Stomach (tissue), 9 donors: ENCODE results near the gene CTCF. TPM values are rescaled to one million over a fixed set of nuclear protein-coding genes. Genes with fewer than 3 reads are reported as not detected.

Experiments
- DNase-seq, 2 donors: peaks; one replicate each; pipeline versions ENCODE4 v3.0.0 to v3.0.0-alpha.2; 2013 to 2019
- H3K27ac ChIP-seq, 5 donors: fragments of 200-600 bp in 4 of 5; sonication (generic) in 4 of 5; one replicate each; pipeline ENCODE4 v1.5.1; 2013 to 2019; ENCODE audit warnings: mild to moderate bottlenecking in 1 of 5, moderate library complexity in 1 of 5
- H3K27me3 ChIP-seq, 3 donors: fragments of 200-600 bp; sonication (generic); one replicate each; pipeline ENCODE4 v1.5.1; 2017 to 2019; ENCODE audit warnings: mixed run types in 1 of 3
- H3K36me3 ChIP-seq, 4 donors: fragments of 200-600 bp; sonication (generic); 1 replicate in 3 of 4; 2 replicates in 1 of 4; pipeline ENCODE4 v1.5.1; 2016 to 2019
- H3K4me1 ChIP-seq, 4 donors: fragments of 200-600 bp; sonication (generic); one replicate each; pipeline ENCODE4 v1.5.1; 2016 to 2019
- H3K4me3 ChIP-seq, 4 donors: fragments of 200-600 bp; sonication (generic) in 3 of 4; one replicate each; pipeline ENCODE4 v1.5.1; 2016 to 2019; ENCODE audit warnings: mild to moderate bottlenecking in 1 of 4
- H3K9me3 ChIP-seq, 4 donors: fragments of 200-600 bp; sonication (generic); one replicate each; pipeline ENCODE4 v1.5.1; 2016 to 2019
- CTCF ChIP-seq, 7 experiments: fragments of 450-650 bp in 4 of 7; fragments of 200-600 bp in 3 of 7; sonication (generic) in 3 of 7; IDR thresholded peaks; one replicate each; pipeline ENCODE4 v1.5.1; 2016 to 2019; ENCODE audit warnings: antibody characterized with exemption in 7 of 7, control low read depth in 2 of 7, mild to moderate bottlenecking in 1 of 7
- EP300 ChIP-seq: sonication (generic); formaldehyde crosslinking; IDR thresholded peaks from one replicate; pipeline ENCODE4 v1.6.1; 2017; ENCODE audit warnings: antibody characterized with exemption
- POLR2A ChIP-seq, 4 donors: fragments of 450-650 bp; IDR thresholded peaks; one replicate each; pipeline ENCODE4 v1.6.1; 2016; ENCODE audit warnings: antibody characterized with exemption in 4 of 4, control low read depth in 2 of 4, mild to moderate bottlenecking in 1 of 4, moderate library complexity in 1 of 4
- POLR2AphosphoS5 ChIP-seq, 3 donors: sonication (generic); formaldehyde crosslinking; IDR thresholded peaks; one replicate each; pipeline ENCODE4 v1.6.1; 2016; ENCODE audit warnings: antibody characterized with exemption in 3 of 3
- WGBS, 5 donors: extraction: QIAGEN DNeasy Blood & Tissue Kit in 3 of 5; methylation state at CpG; one replicate each; pipeline versions ENCODE4 v1.1.5 to v1.1.7; 2013 to 2018; 5-methylcytosine and 5-hydroxymethylcytosine counted together
- intact Hi-C: fragments of 100-400 bp; cut with DNase I; formaldehyde crosslinking; loops from one replicate; pipeline ENCODE4 v1.15.1; 2023; ENCODE audit warnings: low total_unique reads
- polyA plus RNA-seq, 3 donors: library from polyadenylated mRNA; stranded (reverse); fragments of 200-250 nt; gene quantifications; one replicate each; pipeline ENCODE4 v1.2.3, GENCODE V29; 2013
- total RNA-seq, 5 donors: library from RNA; depleted of rRNA; stranded (reverse); fragments of >200 nt; gene quantifications; one replicate each; pipeline versions ENCODE4 v1.1.0 to v1.2.3, GENCODE V29; 2014 to 2016
- donor health status: healthy with polysubstance abuse.
- donor health status: Bipolar disorder and iron deficiency.
- donor health status: healthy.

Gene CTCF
- total and polyA plus RNA-seq, 8 donors = 15.0 to 47.3 (median 33.4) TPM

- peak overlapping the region; percentile 84 to 96 (median 90) for H3K4me3 ChIP-seq
Measured at GRCh38 chr16:67667817-67668494, 105.6 kb downstream of the CTCF start.

GRCh38 chr16:67668495-67669157 lies 106.3 kb downstream of the CTCF start:
- H3K36me3 ChIP-seq = peaks cover 0 to 12% (median 3%) of the 10 kb centered on the region in 4 donors
- peak in 1 of 2 donors; percentile 9 for DNase-seq
- TF ChIP-seq EP300 (no peak), POLR2A (IDR thresholded peaks at IDR 0.05) (no peak), POLR2AphosphoS5 (IDR thresholded peaks at IDR 0.05) (no peak), CTCF (IDR thresholded peaks at IDR 0.05) (no peak)
- WGBS, 5 donors = 80 to 94% (median 86%) methylated on average over 6 of the region's 6 CpGs
- intact Hi-C loops = no loop called here
- no peak overlapping the region for H3K4me3 ChIP-seq
- H3K4me1 ChIP-seq = peaks cover 33 to 55% (median 50%) of the 10 kb centered on the region in 4 donors
- H3K27ac ChIP-seq = peak overlapping the region in 3 of 5 donors; percentile 87 to 93 (median 88)
- H3K9me3 ChIP-seq = no peaks in the 10 kb centered on the region
- H3K27me3 ChIP-seq = no peaks in the 10 kb centered on the region

More at GRCh38 chr16:67667817-67668494, 105.6 kb downstream of the CTCF start:
- WGBS, 5 donors = 9 to 20% (median 17%) methylated on average over 4 to 18 of the region's 18 CpGs
- peak; percentile 88 to 96 for DNase-seq
- peak overlapping the region; percentile 34 to 93 (median 87) for H3K27ac ChIP-seq
- no peaks in the 10 kb centered on the region for H3K9me3 ChIP-seq
- intact Hi-C loops = no loop called here
- H3K27me3 ChIP-seq = no peaks in the 10 kb centered on the region
- peaks cover 26 to 48% (median 43%) of the 10 kb centered on the region in 4 donors for H3K4me1 ChIP-seq
- H3K36me3 ChIP-seq = peaks cover 6 to 19% (median 10%) of the 10 kb centered on the region in 4 donors
- TF ChIP-seq POLR2AphosphoS5 (IDR thresholded peaks at IDR 0.05) (peak in 2 of 3 donors; percentile 34 to 88), POLR2A (IDR thresholded peaks at IDR 0.05) (no peak), EP300 (no peak), CTCF (IDR thresholded peaks at IDR 0.05) (peak in 5 of 7 experiments; percentile 81 to 98 (median 87))

GRCh38 chr16:67669499-67670101 lies 107.3 kb downstream of the CTCF start:
- Histone ChIP-seq H3K9me3 (no peaks in the 10 kb centered on the region), H3K4me1 (peaks cover 42 to 62% (median 58%) of the 10 kb centered on the region in 4 donors), H3K36me3 (peaks cover 0 to 5% (median 0%) of the 10 kb centered on the region in 4 donors), H3K27me3 (no peaks in the 10 kb centered on the region), H3K4me3 (no peak overlapping the region), H3K27ac (no peak overlapping the region)
- peak in 1 of 2 donors; percentile 3 for DNase-seq
- 89 to 92% (median 91%) methylated on average over 10 of the region's 10 CpGs for WGBS, 5 donors
- intact Hi-C loops = no loop called here
- TF ChIP-seq EP300 (no peak), POLR2AphosphoS5 (IDR thresholded peaks at IDR 0.05) (no peak), CTCF (IDR thresholded peaks at IDR 0.05) (no peak), POLR2A (IDR thresholded peaks at IDR 0.05) (no peak)

GRCh38 chr16:67672306-67672705 lies 110.0 kb downstream of the CTCF start:
- no peak for DNase-seq
- peaks cover 32 to 50% (median 41%) of the 10 kb centered on the region in 4 donors for H3K4me1 ChIP-seq
- no peaks in the 10 kb centered on the region for H3K9me3 ChIP-seq
- no peaks in the 10 kb centered on the region for H3K27me3 ChIP-seq
- 21 to 46% (median 33%) methylated on average over 4 of the region's 4 CpGs for WGBS, 5 donors
- TF ChIP-seq EP300 = no peak
- TF ChIP-seq CTCF (IDR thresholded peaks at IDR 0.05) = no peak
- no peak for TF ChIP-seq POLR2A (IDR thresholded peaks at IDR 0.05)
- no peak for TF ChIP-seq POLR2AphosphoS5 (IDR thresholded peaks at IDR 0.05)
- intact Hi-C loops = no loop called here
- no peak overlapping the region for H3K4me3 ChIP-seq
- peak overlapping the region in 2 of 5 donors; percentile 76 to 78 for H3K27ac ChIP-seq
- H3K36me3 ChIP-seq = peaks cover 0 to 14% (median 7%) of the 10 kb centered on the region in 4 donors
